NCI-H82 (cell line): ENCODE data around the gene CXXC5.

ENCODE experiments used
- DNase-seq: peaks from one replicate; lab custom pipeline; 2025; lab: John Stamatoyannopoulos, UW

Gene CXXC5

DNA sequence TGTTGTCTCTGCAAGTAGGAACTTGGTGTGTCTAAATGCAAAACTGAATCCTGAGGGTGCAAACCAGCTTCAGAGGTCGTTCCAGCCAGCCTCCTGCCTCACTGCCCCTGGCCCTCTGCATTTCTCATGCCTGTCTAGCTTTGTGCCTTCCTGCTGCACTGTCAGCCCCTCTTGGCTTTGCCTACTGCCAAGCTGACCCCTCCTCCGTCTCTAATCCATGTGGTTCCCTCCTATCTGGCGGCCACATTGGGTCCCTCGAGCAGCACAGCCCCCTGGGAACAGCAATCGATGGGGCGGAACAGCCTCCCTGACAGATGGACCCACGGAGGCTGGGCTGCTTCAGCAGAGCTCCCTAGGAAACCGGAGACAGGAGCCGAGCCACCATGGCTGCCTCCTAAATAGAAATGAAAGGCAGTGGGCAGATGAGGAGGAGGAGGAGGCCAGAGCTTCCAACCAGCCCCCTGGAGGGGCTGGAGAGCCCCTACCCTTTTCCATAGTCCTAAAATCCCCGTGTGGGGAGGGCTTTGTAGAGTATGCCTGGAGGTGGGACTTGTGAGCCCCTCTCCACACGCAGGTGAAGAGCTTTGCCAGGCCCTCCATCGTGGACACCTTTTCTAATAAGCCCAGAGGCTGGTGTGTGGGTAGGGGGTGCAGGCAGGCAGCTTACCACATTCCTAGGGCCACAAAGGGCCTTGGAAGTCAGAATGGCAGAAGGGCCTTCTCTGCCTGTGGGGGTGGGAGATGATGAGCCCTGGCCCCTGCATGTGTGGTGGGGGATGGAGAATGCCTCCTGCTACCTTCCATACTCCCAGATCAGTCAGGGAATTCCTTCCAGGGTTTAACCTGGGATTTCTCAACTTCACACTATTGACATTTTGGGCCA lies 9.2 kb upstream of the CXXC5 start:
- peak; percentile 95 for DNase-seq

DNA sequence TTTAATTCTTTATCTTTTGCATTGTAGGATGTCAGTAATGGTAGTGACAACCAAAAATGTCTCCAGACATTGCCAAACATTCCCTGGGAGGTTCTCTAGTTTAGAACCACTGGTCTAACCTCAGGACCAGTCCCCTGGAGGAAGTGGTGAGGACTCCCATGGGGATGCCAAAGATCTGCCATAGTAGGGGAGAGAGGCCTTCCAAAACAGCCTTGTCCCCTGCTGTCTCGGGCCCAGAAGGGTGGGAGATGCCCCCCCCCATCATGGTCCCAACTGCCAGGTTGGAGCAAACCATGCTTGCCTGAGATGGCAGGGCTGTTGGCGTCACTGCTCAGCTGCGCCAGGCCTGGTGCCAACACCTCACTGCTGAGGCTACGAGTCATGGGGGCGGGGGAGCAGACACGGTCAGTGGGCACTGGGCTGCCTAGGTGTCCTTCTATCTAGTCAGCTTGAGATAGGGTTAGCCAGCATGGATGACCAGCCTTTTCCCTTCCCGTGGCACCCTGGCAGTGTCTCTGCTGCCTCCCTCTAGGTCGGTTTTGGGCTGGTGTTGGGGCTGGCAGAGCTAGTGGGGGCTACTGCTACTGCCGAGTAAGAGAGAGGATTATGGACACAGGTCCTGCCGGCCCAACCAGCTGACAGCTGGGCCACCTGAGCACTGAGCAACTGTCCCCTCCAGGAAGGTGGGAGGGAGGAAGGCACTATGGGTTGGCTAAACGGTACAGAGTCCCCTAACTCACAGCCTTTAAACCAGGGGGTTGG lies 8.3 kb upstream of the CXXC5 start:
- peak; percentile 55 for DNase-seq

- no peak for DNase-seq
These were observed 7.6 kb upstream of the CXXC5 start for GRCh38 chr5:139640421-139641115.

DNA sequence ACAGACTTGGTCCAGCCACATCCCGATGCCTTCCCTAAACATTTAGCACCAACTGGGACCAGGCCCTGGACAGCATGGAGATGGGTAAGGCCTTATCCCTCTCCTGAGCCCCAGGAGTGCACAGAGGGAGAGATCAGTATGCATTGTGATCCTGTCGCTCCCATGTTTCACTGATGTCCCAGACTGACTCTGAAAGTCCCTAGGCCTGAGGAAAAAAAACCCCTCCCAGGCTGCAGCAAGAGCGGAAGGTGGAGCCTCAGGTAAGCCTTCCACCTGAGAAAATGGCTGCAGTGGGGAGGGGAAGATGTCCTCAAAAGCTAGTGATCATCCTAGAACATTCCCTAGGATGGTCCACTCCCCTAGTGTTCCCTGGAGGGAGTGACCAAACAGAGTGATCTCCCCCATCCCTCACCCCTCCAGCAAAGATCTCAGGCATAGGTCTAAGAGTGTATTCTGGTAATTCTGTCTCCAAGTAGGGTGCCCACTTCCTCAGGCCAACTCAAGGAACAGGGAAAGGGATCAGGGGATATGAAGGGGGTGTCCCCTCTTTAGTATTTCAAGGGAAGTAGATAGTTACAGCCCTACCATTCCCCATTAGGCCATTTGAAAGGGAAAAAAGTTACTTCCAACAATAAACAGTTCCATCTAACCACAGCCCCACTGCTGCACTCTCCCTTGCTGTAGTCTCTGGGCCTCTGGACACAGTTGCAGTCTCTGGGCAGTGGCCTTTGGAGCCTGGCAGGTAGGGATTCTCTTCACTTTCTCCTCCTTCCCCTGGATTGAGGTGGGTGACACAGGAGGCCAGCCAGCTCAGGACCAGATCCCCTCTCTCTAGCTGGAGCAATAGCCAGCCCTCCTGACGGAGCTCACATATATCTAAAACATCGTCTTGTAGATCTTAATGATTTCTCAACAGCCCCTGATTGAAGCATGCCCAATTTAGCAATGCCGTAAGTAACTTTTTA lies 6.8 kb upstream of the CXXC5 start:
- DNase-seq, result no peak

DNA sequence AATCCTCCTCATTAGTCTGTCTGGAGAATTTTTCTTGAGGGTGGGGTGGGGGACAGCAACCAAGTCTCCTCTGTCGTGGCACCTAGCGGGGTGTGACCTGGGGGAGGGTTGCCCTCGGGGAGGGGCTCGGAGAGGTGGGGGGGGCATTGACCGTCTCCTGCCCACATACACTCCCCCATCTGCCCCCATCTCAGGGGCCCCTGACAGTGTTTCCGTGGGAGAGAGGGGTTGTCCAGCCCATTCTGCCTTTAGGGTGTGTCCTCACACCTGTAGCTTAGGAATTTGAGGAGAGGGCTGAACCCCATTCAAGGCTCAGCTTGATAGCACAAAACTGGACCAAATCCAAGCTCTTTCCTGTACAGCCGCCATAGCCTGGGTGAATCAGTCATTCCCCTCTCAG lies 5.9 kb upstream of the CXXC5 start:
- DNase-seq, result no peak

- no peak for DNase-seq
These were observed 5.0 kb upstream of the CXXC5 start for GRCh38 chr5:139642891-139643871.

DNA sequence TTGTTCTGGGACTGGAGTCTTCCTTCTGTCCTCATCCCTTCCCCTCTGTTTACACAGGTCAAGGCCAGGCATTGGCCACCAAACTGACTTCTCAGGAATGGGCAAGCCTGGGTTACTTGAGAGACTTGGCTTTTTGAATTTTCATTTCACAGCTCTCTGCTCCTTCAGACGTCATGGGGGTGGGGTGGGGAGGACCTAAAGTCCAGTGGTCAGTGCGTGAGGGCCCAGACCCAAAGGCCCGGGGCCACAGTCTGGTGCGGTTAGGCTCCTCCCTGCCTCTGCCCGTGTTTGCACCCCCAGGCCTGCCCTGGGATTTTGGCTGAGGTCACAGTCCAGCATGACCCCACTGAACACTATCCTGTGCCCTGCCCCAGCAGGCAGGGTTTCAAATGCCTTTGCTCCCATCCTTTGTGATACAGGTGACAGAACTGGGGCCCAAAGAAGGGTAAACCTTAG lies 4.1 kb upstream of the CXXC5 start:
- no peak for DNase-seq

DNA sequence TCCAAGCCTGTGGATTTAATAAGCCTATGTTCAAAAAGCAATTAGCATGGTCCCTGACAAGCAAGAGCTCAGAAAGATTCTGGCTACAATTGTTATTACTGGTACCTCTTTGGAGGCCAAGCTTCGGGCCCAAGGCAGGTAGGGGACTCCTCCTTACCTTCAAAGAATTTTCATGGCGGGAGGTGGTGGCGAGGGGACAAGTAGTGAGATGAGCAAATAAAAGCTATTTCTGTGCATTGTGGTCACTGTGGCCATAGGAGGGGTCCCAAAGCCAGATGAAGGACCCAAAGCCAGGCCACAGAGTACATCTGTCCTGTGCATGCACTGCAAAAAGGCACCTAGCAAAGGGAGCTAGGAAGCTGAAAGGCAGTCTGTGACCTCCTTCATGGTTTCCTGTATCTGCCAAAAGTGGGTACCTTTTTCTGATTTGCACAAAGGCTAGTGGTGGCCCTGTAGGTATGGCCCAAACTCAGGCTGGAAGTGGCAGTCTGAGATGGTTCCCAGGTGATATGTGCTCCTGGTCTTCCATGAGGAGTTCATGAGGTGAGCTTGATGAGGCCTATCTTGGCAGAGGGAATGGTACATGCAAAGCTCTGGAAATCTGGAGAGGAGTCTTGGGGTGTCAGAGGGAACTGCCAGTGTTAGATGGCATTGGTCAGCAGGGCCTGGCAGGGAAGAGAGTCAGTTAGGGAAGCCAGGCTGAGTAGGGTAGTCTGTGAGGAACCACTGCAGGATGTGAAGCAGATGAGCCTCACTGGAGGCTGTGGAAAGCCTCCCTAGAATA lies 3.3 kb upstream of the CXXC5 start:
- DNase-seq, result no peak

DNA sequence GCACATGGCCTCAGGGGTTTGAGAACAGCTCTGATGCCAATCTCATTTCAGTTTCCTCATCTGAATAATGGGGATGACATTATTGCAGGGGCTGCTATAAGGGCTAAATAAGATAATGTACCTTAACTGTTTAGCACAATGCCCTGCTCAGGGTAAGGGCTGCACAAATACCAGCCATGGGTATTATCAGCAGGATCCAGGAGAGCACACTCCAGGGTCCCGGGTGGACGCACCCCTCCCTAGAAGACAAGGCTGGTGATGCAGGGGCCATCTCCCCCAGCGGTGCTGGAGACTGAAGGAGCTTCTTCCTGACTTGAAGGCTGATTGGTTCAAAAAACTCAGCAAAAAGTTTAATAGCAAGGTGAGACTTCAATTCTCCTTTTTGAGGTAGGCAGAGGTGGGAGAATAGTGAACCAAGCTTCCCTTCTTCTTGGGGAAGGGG lies 2.7 kb upstream of the CXXC5 start:
- no peak for DNase-seq

DNA sequence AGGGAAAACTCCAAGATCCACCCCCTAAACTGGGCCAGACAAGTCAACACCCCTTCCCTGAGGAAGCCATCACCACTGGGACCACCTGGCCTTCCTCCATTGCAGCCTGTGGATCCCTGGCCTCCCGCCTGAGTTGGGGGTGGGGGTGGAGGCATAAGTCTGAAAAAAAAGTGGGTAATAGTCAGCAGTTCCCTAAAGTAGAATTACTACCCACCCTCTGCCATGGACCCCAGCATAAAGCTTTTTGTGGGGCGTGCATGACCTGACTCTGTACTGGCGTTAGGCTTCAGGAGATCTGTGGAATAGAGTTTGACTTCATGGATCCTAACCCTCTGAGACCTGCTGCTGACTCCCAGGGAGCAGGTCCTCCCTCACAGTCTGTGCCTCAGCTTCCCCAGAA lies 2.0 kb upstream of the CXXC5 start:
- DNase-seq, result no peak

GRCh38 chr5:139646912-139647505 lies 1.1 kb upstream of the CXXC5 start:
- DNase-seq, result peak; percentile 81

DNA sequence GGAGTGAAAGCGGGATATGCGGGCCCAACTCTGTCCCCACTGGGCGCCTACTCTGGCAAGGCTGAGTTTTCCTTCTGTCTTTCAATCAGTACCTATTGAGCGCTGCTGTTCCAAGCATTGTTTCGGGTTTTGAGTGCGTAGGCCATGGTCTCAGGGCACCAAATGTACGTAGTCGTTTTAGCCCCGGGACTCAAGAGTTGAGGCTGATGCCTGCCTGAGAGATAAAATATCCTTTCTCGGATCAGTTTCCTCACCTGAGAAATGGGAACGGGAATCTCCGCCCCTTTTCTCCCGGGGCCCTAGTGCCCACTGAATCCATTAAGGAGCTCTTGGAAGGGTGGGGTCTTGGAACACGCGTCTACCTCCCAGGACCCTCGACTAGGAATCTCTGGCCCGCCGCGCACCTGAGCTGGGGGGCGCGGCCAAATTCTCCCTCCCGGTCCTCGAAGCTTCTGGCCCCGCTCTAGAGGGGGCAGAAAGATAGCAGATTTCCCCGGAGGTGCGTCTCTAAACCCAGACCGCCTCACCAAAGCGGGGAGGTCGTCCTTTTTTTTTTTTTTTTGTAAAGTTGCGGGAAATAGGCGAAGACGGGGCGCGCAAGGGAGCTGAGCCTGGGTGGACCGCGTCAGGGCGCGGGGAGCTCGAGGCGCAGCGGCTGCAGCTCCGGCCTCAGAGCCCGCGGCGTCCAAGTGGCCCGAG lies 494 bp upstream of the CXXC5 start:
- no peak for DNase-seq

DNA sequence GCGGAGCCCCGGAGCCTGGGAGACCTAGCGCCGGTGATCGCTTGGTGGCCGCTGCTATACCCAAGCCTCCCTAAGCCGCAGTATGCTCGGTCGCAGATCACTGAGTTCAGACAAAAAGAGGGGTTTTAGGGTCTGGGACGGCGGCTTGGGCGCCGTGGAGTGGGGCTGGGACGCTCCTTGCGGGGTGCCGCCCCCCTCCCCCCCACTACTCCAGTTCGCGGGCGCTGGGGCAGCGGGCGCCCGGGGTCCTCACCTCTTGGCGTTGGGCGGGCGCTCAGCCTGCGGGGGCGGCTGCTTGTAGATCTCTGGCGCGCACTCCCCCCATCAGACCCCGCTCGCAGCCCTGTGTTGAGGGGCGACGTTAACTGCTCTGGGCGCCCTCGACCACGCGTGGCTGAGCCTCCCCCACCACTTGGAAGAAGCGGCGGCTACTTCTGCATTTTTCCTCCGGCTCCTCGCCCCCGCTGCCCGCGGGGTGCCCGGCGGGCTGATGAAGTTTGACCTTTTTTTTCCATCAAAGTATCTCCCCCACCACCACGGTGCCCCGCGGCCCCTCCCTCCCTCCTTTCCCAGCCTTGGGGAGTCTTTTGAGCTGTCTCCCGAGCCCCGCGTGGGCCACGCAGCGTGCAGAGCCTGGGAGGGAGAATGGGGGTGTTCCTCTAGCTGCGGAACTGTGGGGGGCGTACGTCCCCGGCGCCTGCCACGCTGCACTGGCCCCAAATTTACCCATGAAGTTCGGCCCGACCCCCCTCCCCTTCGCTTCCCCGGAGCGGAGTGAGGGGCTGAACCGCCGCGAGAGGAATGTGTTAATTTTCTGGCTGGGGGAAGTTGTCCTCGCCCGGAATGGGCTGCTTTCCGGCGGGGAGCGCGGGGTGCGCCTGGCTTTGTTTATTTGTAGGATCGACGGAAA lies 1.2 kb downstream of the CXXC5 start:
- peak; percentile 56 for DNase-seq

GRCh38 chr5:139650031-139650688 lies 2.0 kb downstream of the CXXC5 start:
- DNase-seq, result peak; percentile 47

DNA sequence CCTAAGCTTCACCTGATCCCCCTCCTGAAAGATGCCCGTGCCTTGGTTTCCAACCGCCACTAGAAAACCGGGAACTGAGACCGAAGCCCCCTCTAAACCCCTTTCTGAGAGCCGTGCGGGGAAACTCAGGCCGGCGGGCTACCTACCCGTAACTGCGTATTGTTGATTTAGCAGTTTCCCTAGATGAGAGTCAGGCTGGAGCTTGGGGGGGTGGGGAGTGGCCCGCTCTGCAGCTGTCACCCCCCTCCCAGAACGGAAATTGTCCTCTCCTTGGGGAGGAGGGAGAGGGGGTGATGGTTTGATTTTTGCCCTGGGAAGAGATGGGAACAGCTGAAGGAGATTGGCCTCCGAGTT lies 2.5 kb downstream of the CXXC5 start:
- DNase-seq, result no peak

DNA sequence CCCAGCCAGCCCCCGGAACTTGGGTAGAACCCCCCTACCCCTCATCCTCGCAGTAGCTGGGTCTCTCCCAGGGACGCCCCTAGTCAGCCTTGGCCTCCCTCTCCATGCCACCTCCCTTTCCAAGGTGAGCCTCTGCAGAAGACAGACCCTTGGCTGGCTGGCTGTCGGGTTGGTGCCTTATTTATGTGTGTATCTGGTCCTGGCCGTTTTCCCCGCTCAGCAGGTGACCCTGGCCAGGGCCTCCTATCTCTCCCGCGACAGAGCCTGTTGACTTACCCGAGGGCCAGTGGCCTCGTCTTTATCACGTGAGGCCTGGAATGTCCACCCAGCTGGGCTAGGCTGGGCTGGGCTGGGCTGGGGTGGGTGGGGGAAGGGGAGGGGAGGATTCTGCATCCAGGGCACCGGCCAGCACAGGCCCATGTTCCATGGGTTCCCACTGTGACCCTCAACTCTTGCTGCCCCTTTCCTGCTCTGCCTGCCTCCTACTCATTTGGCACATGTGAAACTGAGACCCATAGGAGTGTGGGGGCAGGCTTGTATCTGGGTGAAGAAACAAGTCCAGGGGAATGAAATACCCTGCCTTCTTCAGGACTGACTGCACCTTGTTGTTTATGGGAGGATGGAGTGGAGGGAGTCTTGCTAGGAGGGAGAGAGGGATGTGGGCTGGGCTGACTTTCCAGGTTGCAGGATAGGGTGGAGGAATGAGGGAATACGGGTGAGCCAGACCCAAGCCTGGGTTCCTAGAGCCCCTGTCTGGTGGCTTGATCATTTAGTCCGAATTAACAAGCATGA lies 3.1 kb downstream of the CXXC5 start:
- no peak for DNase-seq
